Heart left ventricle (tissue), 16 donors: ENCODE results near the gene TLCD3A. TPM values are rescaled to one million over a fixed set of nuclear protein-coding genes. Genes with fewer than 3 reads are reported as not detected.

ENCODE experiments used
- ATAC-seq, 4 donors: fragments of 200-7000 bp; cut with Tn5 transposase; one replicate each; pipeline ENCODE4 v1.9.1; 2020 to 2022; ENCODE audit warnings: moderate library complexity in 4 of 4, mild to moderate bottlenecking in 3 of 4, moderate number of reproducible peaks in 1 of 4
- DNase-seq, 5 donors: peaks; one replicate each; pipeline ENCODE4 v3.0.0-alpha.2; 2020
- H3K27ac ChIP-seq, 12 donors: fragments of 200-600 bp; sonication (generic) in 4 of 12; one replicate each; pipeline versions ENCODE4 v1.5.0 to v1.8.0; 2016 to 2022; ENCODE audit warnings: mild to moderate bottlenecking in 2 of 12
- H3K27me3 ChIP-seq, 9 donors: fragments of 200-600 bp; sonication (generic) in 2 of 9; one replicate each; pipeline versions ENCODE4 v1.5.1 to v1.8.0; 2016 to 2022; ENCODE audit warnings: mild to moderate bottlenecking in 3 of 9
- H3K36me3 ChIP-seq, 9 donors: fragments of 200-600 bp; sonication (generic) in 2 of 9; one replicate each; pipeline versions ENCODE4 v1.5.0 to v1.8.0; 2018 to 2022; ENCODE audit warnings: mild to moderate bottlenecking in 2 of 9
- H3K4me1 ChIP-seq, 12 donors: fragments of 200-600 bp; sonication (generic) in 4 of 12; one replicate each; pipeline versions ENCODE4 v1.5.0 to v1.8.0; 2016 to 2022; ENCODE audit warnings: mild to moderate bottlenecking in 3 of 12
- H3K4me3 ChIP-seq, 12 donors: fragments of 200-600 bp; sonication (generic) in 4 of 12; one replicate each; pipeline versions ENCODE4 v1.5.0 to v1.8.0; 2017 to 2022; ENCODE audit warnings: mild to moderate bottlenecking in 9 of 12, moderate library complexity in 4 of 12
- H3K9me3 ChIP-seq, 12 donors: fragments of 200-600 bp; sonication (generic) in 4 of 12; one replicate each; pipeline versions ENCODE4 v1.5.0 to v1.8.0; 2016 to 2022; ENCODE audit warnings: mild to moderate bottlenecking in 1 of 12
- POLR2A ChIP-seq, 2 donors: fragments of 450-650 bp; IDR thresholded peaks; one replicate each; pipeline ENCODE4 v1.6.1; 2017; ENCODE audit warnings: antibody characterized with exemption in 2 of 2, mild to moderate bottlenecking in 2 of 2, moderate library complexity in 2 of 2
- WGBS, 4 donors: extraction: QIAGEN DNeasy Blood & Tissue Kit in 2 of 4; methylation state at CpG; one replicate each; pipeline versions ENCODE4 v1.1.5 to v1.1.7; 2013 to 2018; 5-methylcytosine and 5-hydroxymethylcytosine counted together
- intact Hi-C, 10 donors: fragments of 100-400 bp; cut with DNase I; formaldehyde crosslinking; loops; one replicate each; pipeline versions ENCODE4 v1.11.1 to v1.14.2; 2022
- polyA plus RNA-seq, 2 donors: library from polyadenylated mRNA; stranded (reverse); fragments of 200-250 nt; gene quantifications; one replicate each; pipeline ENCODE4 v1.2.3, GENCODE V29; 2013
- total RNA-seq, 9 donors: library from RNA; depleted of rRNA in 2 of 9; stranded (reverse); fragments of >200 nt in 2 of 9; fragmentation: NEBNext Ultra II Directional in 3 of 9; extraction: Animal tissue kit (Norgen Biotek cat#: 25700) in 3 of 9; gene quantifications; one replicate each; pipeline versions ENCODE4 v1.1.0 to v1.2.4, GENCODE V29; 2016 to 2023
- TF ChIP-seq, protein P1 (sequence below), 12 donors: fragments of 200-600 bp; sonication (generic) in 4 of 12; IDR thresholded peaks; one replicate each; pipeline versions ENCODE4 v1.5.0 to v1.8.0; 2018 to 2022; ENCODE audit warnings: antibody characterized with exemption in 12 of 12, mild to moderate bottlenecking in 5 of 12
- donor health status: ischemic (EF 13 %, LVEDD 7.1; RV severe dilation, severe dysfunction).
- donor health status: healthy with polysubstance abuse.
- donor health status: DM: no; HTN: yes; CAD: no.
- donor health status: DM: no; HTN: no; CAD: no.
- donor health status: ischemic (EF 25% LVEDD 6.9; RV normal size, moderate dysfunction).
- donor health status: ischemic (EF 25% LVEDD 5.7; RV mildly dilated, moderate dysfunction).
- donor health status: healthy.
- donor health status: DM: yes; HTN: yes; CAD: no.
- donor health status: ischemic (EF 35%, LVEDD 5.7; RV mildly dilated, moderate dysfunction).
- donor health status: nonischemic (EF 11% LVEDD 7.7; RV severe dilation, severe dysfunction).
- donor health status: DM: yes; HTN: yes; CAD: no.
- donor health status: PGD.
- donor health status: ischemic (EF 29% LVEDD 5.4; RV normal size, mild dysfunction).
- donor health status: nonischemic (EF 23%, LVEDD 6.1; RV moderate dilation, normal function).

Gene TLCD3A
- total and polyA plus RNA-seq, 11 donors = 0.76 to 4.7 (median 2.9) TPM

GRCh38 chr17:750431-751037 lies 18.1 kb downstream of the TLCD3A start:
- Histone ChIP-seq H3K9me3 (no peaks in the 10 kb centered on the region), H3K4me3 (peak overlapping the region in 6 of 12 donors; percentile 66 to 91 (median 80)), H3K36me3 (peaks cover 0 to 29% (median 26%) of the 10 kb centered on the region in 9 donors), H3K27me3 (no peaks in the 10 kb centered on the region), H3K4me1 (peaks cover 0 to 24% (median 13%) of the 10 kb centered on the region in 12 donors), H3K27ac (no peak overlapping the region)
- intact Hi-C loops = no loop called here
- WGBS, 4 donors = 81 to 86% (median 82%) methylated on average over 8 of the region's 8 CpGs
- DNase-seq (no peak), ATAC-seq (no peak)
- TF ChIP-seq, protein P1, sequence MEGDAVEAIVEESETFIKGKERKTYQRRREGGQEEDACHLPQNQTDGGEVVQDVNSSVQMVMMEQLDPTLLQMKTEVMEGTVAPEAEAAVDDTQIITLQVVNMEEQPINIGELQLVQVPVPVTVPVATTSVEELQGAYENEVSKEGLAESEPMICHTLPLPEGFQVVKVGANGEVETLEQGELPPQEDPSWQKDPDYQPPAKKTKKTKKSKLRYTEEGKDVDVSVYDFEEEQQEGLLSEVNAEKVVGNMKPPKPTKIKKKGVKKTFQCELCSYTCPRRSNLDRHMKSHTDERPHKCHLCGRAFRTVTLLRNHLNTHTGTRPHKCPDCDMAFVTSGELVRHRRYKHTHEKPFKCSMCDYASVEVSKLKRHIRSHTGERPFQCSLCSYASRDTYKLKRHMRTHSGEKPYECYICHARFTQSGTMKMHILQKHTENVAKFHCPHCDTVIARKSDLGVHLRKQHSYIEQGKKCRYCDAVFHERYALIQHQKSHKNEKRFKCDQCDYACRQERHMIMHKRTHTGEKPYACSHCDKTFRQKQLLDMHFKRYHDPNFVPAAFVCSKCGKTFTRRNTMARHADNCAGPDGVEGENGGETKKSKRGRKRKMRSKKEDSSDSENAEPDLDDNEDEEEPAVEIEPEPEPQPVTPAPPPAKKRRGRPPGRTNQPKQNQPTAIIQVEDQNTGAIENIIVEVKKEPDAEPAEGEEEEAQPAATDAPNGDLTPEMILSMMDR (IDR thresholded peaks at IDR 0.05) = no peak
- no peak for TF ChIP-seq POLR2A (IDR thresholded peaks at IDR 0.05)

DNA sequence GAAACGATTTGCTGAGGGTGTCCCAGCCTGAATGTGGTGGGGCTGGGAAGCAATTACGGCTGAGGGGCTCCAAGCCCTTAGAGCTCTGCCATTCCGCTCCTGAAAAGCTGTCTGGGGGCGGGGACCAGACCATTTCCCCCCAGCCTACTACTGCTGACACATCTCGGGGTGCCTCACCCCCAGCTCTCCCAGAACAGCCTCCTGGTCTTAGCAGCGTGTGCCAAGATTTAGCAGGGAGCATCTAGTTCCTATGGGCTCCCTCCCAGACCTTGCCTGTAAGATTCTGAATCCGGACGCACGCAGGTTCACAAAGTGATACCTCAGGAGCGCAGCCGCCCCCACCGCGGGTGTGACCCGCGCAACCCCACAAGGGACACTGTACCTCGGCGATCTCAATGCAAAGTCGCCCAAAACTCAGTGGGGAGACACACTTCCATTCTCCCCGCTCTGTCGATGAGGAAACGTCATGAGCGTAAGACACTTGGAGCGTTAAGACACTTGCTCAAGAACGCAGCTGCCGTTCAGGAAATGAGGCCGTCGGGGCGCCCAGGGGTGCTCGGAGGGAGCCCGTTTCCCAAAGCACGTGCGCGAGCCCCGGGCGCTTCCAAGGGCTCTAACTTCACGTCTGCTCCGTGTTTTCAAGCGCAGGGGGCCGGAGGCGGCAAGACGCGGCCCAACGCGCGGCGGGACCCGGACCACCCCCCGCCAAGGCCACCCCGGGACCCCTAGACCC lies 19.0 kb downstream of the TLCD3A start:
- ATAC-seq (peak in 3 of 4 donors; percentile 4 to 28 (median 9)), DNase-seq (peak in 1 of 5 donors; percentile 19)
- Histone ChIP-seq H3K27me3 (no peaks in the 10 kb centered on the region), H3K4me1 (peaks cover 0 to 28% (median 13%) of the 10 kb centered on the region in 12 donors), H3K4me3 (peak overlapping the region; percentile 61 to 94 (median 79)), H3K9me3 (no peaks in the 10 kb centered on the region), H3K36me3 (peaks cover 0 to 21% (median 17%) of the 10 kb centered on the region in 9 donors), H3K27ac (peak overlapping the region in 10 of 12 donors; percentile 40 to 90 (median 82))
- TF ChIP-seq, protein P1 (IDR thresholded peaks at IDR 0.05) = no peak
- no peak for TF ChIP-seq POLR2A (IDR thresholded peaks at IDR 0.05)
- 3 to 4% (median 3%) methylated on average over 32 to 49 of the region's 49 CpGs for WGBS, 4 donors
- intact Hi-C loops = loop anchor here in 1 of 10 donors (2.0 kb wide), 1 partner anchor 37 kb away; the partner anchor contains the start of gene VPS53

DNA sequence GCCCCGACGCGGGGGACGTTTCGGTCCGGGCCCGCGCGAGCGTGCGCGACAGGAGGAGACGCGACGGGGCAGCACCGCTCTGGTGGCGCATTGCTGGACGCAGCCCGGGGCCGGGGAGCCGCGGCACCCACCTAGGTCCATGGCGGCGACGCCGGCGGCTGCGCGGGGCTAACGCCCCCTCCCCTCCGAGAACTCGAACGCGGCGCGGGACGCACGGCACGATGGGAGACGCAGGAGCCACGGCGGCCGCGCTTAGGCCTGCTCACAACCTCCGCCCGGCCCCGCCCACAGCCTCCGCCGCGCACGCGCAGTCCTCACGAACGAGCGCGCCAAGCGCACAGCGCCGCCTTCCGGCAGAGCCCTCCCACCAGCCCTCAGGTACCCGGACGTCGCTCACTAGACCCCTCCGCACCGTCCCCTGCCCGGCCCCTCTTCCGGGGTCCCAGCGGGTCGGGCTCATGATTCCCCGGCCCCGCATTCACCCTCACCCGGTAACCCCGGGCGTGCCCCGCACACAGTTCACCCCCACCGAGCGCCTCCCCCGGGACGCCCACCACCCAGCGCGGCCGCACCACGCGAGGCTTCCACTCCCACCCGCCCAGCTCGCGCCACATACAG lies 19.7 kb downstream of the TLCD3A start, which contains the start of gene GEMIN4:
Gene GEMIN4 (minus strand): TSS at position 263 of the 618 bp plus-strand sequence. CDS start 122 bp downstream, at position 141.
- peak; percentile 78 to 93 (median 91) for ATAC-seq
- peaks cover 0 to 20% (median 12%) of the 10 kb centered on the region in 9 donors for H3K36me3 ChIP-seq
- intact Hi-C loops = loop anchor here in 1 of 10 donors (2.0 kb wide), 1 partner anchor 37 kb away; the partner anchor contains the start of gene VPS53
- H3K27ac ChIP-seq = peak within 1 kb of the TSS; percentile 40 to 90 (median 81)
- peaks cover 0 to 28% (median 13%) of the 10 kb centered on the region in 12 donors for H3K4me1 ChIP-seq
- peak; percentile 92 to 97 (median 94) for DNase-seq
- H3K9me3 ChIP-seq = no peaks in the 10 kb centered on the region
- peak within 1 kb of the TSS; percentile 61 to 94 (median 79) for H3K4me3 ChIP-seq
- 0 to 1% (median 0%) methylated on average over 19 to 87 of the region's 87 CpGs for WGBS, 4 donors
- peak in 1 of 2 donors; percentile 60 for TF ChIP-seq POLR2A (IDR thresholded peaks at IDR 0.05)
- TF ChIP-seq, protein P1 (IDR thresholded peaks at IDR 0.05) = peak; percentile 87 to 100 (median 96)
- no peaks in the 10 kb centered on the region for H3K27me3 ChIP-seq
